GM18870 (cell line): ENCODE measurements around the gene CAMTA1.
"Not testable (repeated sequence)": the region's sequence is repeated elsewhere in the genome, so short reads cannot be mapped to it uniquely, and the experiment has no call there.

Source experiments
- ATAC-seq: cut with Tn5 transposase; IDR thresholded peaks from one replicate; pipeline ENCODE4 v1.9.1; 2021; ENCODE audit warnings: moderate library complexity; ENCODE audit not compliant: unreplicated experiment

Gene CAMTA1

DNA sequence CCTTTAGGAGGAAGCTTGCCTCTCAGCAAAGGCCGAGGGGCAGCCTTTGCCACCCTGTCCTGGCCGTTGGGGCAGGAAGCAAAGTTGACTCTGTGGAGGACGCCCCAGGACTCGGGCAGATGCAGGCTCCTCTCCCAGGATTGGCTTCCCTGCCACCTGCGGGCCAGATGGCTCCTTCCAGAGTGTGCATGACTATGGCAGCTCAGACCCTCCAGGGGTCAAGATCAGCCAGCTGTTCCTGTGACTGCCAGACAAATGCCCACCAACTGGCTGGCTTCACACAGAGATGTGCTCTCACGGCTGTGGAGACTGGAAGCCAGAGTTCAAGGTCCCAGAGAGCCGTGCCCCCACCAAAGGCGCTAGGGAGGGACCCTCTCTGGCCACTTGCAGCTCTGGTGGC is 898.9 kb downstream of the CAMTA1 start:
- no peak for ATAC-seq

- no peak for ATAC-seq
Measured at GRCh38 chr1:7684861-7685635, 899.8 kb downstream of the CAMTA1 start.

DNA sequence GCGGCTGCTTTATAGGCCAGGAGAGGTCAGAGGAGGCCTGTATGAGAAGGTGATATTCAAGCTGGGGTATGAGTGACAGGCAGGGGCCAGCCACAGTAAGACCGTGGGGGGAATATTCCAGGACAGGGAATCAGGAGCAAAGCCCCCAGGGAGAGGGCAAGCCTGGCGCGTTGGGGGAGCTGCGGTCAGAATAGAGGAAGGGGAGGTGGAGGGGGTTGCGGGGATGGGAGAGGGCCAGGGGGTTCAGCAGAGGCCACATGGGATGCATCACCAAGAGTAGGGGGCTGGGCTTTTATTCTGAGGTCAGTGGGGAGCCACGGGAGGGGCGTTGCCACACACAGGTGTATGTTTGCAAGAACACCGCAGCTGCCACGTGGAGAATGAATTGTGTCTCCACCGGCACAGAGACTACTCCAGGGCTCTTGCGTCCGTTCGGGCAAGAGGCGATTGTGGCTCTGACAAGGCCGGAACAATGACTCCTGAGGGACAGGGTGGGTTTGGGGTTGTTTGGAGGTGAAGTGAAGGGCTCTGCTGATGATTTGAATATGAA is 901.1 kb downstream of the CAMTA1 start:
- ATAC-seq = no peak

GRCh38 chr1:7687411-7687810 is 902.2 kb downstream of the CAMTA1 start:
- no peak for ATAC-seq

DNA sequence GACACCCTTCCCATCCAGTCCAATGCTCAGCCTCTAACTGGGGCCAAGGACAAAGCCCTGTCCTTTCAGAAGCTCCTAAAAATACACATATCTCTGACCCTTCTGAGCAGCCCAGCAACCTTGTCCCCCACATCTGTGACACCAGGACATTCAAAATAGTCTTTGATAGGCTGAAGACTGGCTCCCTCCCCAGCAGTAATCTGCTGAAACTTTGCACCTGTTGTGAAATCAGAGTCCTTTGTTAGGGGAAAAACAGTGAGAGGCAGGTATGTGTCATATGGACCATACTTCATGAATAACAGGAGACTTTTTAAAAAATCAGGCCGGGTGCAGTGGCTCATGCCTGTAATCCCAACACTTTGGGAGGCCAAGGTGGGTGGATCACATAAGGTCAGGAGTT is 903.4 kb downstream of the CAMTA1 start:
- ATAC-seq = no peak

GRCh38 chr1:7689307-7689706 is 904.1 kb downstream of the CAMTA1 start:
- not testable (repeated sequence) for ATAC-seq

- no peak for ATAC-seq
Measured at GRCh38 chr1:7690076-7690475, 904.8 kb downstream of the CAMTA1 start.

DNA sequence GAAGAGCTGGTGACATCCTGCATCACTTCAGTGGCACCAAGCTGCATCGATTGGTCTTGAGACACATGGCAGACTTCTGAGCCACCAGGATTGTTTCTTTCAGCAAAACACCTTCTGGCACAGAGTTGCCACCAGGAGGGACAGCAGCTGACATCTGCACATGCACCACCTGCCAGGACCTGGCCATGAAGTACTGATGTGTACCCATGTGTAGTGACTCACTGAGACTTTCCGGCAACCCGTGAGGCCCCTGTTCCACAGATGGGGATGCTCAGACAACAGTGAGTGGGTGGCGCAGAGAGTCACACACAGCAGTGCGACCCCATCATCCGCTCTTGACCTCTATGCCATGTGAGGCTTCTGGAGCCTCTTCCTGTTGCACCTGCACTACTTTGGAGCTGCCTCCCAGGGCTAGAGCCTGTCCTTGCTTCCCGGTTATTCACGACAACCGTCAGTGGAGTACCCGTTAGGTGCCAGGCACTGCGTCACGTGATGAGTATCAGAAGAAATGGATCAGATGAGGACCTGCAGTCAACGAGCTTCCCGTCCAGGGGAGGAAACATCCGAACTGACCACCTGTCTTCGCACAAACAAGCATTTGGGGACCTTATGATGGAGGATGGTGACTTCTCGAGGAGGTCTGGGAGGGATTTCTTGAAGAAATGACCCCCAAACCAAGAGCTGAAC is 905.4 kb downstream of the CAMTA1 start:
- ATAC-seq = no peak

- ATAC-seq = no peak
Measured at GRCh38 chr1:7691576-7691975, 906.3 kb downstream of the CAMTA1 start.

DNA sequence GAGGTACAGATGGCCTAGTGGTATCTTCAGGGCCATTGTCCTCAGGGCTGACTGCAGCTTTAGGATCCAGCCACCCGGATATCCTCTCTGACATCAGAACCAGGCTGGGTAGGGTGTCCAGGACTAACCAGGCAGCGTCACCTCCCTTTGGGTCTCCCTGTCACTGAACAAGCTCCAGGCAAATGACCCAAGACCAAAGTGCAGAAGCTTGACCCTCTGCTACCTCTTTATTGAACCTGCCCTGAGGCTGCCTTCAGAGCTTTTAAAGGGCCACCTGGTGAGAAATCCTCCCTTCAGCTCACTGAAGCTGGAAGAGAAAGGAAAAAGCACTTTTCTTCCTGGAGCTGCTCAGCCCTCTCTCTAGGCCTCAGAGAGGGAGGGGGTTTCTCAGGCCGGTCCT is 906.8 kb downstream of the CAMTA1 start:
- ATAC-seq = no peak

- not testable (repeated sequence) for ATAC-seq
Measured at GRCh38 chr1:7693037-7693436, 907.8 kb downstream of the CAMTA1 start.

DNA sequence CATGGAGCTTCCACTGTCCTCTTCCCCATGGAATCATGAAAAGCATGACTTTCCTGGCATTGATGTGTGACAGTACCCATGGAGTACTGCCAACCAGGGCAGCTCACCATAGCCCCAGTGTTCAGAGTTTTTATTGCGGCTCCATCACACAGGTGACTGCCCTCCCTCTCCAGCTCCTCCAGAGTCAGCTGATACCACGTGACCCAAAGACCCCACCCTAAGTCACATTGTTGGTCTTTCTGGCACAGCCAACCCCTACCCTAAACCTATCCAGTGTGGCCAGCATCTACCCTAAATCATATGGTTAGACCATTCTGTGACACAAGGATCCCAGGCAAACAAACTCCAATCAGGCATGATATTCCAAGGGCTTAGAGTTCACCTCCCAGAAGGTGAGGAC is 908.4 kb downstream of the CAMTA1 start:
- ATAC-seq = no peak

GRCh38 chr1:7694600-7695496 is 909.6 kb downstream of the CAMTA1 start:
- ATAC-seq = no peak

- no peak for ATAC-seq
Measured at GRCh38 chr1:7695497-7696117, 910.4 kb downstream of the CAMTA1 start.

GRCh38 chr1:7698641-7699040 is 913.4 kb downstream of the CAMTA1 start:
- no peak for ATAC-seq

GRCh38 chr1:7702365-7702764 is 917.1 kb downstream of the CAMTA1 start:
- no peak for ATAC-seq

- ATAC-seq = no peak
Measured at GRCh38 chr1:7703321-7704213, 918.3 kb downstream of the CAMTA1 start.

- no peak for ATAC-seq
Measured at GRCh38 chr1:7704214-7705047, 919.2 kb downstream of the CAMTA1 start.
